Measurements from ENCODE around the gene SARNP. TPM values are rescaled to one million over a fixed set of nuclear protein-coding genes. Genes with fewer than 3 reads are reported as not detected.
A peak's percentile ranks its signal among the peaks of the same experiment; 100 is the strongest.

The SARNP gene
- total RNA-seq, 1 donor from 2014 or later, result 141 TPM

GRCh38 chr12:55722948-55723347 lies 94.6 kb downstream of the SARNP start:
- Histone ChIP-seq H3K36me3 (ENCODE audit: control insufficient read depth, insufficient read depth, low read length) (peaks cover 2% of the 10 kb centered on the region), H3K4me3 (ENCODE audit: low read depth, low read length) (no peak overlapping the region), H3K27me3 (ENCODE audit: control insufficient read depth, insufficient read depth, low read length) (no peaks in the 10 kb centered on the region)
- DNase-seq (ENCODE audit: low read depth), result no peak
- TF ChIP-seq CTCF (IDR thresholded peaks at IDR 0.05; ENCODE audit: insufficient read depth, low read length, poor library complexity, severe bottlenecking), result no peak

DNA sequence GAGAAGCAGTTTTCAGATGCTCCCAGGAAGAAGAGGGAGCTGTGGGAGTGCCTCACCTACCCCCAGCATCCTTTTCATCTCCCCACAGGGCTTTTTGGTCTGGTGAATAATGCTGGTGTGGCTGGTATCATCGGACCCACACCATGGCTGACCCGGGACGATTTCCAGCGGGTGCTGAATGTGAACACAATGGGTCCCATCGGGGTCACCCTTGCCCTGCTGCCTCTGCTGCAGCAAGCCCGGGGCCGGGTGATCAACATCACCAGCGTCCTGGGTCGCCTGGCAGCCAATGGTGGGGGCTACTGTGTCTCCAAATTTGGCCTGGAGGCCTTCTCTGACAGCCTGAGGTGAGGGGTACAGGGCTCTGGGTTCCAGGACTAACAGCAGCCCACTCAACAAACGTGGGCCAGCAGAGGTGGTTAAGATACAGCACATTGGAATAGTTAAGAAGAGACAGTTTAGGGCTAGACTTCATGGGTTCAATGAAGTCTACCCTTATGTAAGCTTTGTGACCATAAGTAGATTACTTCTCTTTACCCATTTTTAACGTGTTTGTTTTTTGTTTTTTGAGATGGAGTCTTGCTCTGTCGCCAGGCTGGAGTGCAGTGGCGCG lies 95.8 kb downstream of the SARNP start:
- H3K27me3 ChIP-seq (ENCODE audit: control insufficient read depth, insufficient read depth, low read length), result no peaks in the 10 kb centered on the region
- TF ChIP-seq CTCF (IDR thresholded peaks at IDR 0.05; ENCODE audit: insufficient read depth, low read length, poor library complexity, severe bottlenecking), result no peak
- H3K36me3 ChIP-seq (ENCODE audit: control insufficient read depth, insufficient read depth, low read length), result peaks cover 2% of the 10 kb centered on the region
- H3K4me3 ChIP-seq (ENCODE audit: low read depth, low read length), result no peak overlapping the region
- no peak for DNase-seq (ENCODE audit: low read depth)

DNA sequence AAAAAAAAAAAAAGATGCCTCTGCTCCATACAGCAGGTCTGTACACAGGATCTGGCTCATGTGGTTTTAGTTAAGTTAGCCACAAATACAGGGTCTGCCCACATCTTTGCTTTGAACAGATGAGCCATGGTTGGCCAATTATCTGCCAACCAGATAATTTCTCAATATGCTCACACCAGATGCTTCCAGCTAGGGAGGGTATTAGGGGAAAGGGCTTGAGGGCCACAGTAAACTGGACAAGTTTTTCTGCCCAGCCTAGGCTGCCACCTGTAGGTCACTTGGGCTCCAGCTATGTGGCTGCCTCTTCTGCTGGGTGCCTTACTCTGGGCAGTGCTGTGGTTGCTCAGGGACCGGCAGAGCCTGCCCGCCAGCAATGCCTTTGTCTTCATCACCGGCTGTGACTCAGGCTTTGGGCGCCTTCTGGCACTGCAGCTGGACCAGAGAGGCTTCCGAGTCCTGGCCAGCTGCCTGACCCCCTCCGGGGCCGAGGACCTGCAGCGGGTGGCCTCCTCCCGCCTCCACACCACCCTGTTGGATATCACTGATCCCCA lies 96.6 kb downstream of the SARNP start:
- no peak overlapping the region for H3K4me3 ChIP-seq (ENCODE audit: low read depth, low read length)
- TF ChIP-seq CTCF (IDR thresholded peaks at IDR 0.05; ENCODE audit: insufficient read depth, low read length, poor library complexity, severe bottlenecking), result peak; percentile 73
- DNase-seq (ENCODE audit: low read depth), result no peak
- peaks cover 2% of the 10 kb centered on the region for H3K36me3 ChIP-seq (ENCODE audit: control insufficient read depth, insufficient read depth, low read length)
- H3K27me3 ChIP-seq (ENCODE audit: control insufficient read depth, insufficient read depth, low read length), result no peaks in the 10 kb centered on the region

- Histone ChIP-seq H3K4me3 (ENCODE audit: low read depth, low read length) (no peak within 1 kb of the TSS), H3K27me3 (ENCODE audit: control insufficient read depth, insufficient read depth, low read length) (no peaks in the 10 kb centered on the region), H3K36me3 (ENCODE audit: control insufficient read depth, insufficient read depth, low read length) (peaks cover 2% of the 10 kb centered on the region)
- no peak for TF ChIP-seq CTCF (IDR thresholded peaks at IDR 0.05; ENCODE audit: insufficient read depth, low read length, poor library complexity, severe bottlenecking)
- DNase-seq (ENCODE audit: low read depth), result no peak
Observed at GRCh38 chr12:55720071-55720564, 97.4 kb downstream of the SARNP start, which contains the start of gene RDH5. Gene RDH5 (plus strand): TSS chr12:55720393. CDS start chr12:55721185, 792 bp downstream.

DNA sequence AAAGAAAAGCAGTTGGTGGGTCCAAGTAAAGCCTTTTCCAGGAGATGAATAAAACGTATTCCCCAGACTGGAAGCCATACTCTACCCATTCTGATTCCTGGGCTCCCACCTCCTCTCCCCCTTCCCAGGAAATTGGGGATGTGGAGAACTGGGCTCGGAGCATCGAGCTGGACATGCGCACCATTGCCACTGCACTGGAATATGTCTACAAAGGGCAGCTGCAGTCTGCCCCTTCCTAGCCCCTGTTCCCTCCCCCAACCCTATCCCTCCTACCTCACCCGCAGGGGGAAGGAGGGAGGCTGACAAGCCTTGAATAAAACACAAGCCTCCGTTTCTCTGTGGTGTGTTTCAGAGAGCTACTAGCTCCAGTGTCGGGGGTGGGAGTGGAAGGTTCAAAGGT lies 98.2 kb downstream of the SARNP start:
- peaks cover 2% of the 10 kb centered on the region for H3K36me3 ChIP-seq (ENCODE audit: control insufficient read depth, insufficient read depth, low read length)
- no peak overlapping the region for H3K4me3 ChIP-seq (ENCODE audit: low read depth, low read length)
- no peak for DNase-seq (ENCODE audit: low read depth)
- no peaks in the 10 kb centered on the region for H3K27me3 ChIP-seq (ENCODE audit: control insufficient read depth, insufficient read depth, low read length)
- no peak for TF ChIP-seq CTCF (IDR thresholded peaks at IDR 0.05; ENCODE audit: insufficient read depth, low read length, poor library complexity, severe bottlenecking)

Data from kidney epithelial cell (primary cell).